8988T (cell line): ENCODE measurements around the gene MRPL36.

Experiments
- DNase-seq: peaks from one replicate; pipeline ENCODE4 v3.0.0; 2011

Gene MRPL36

DNA sequence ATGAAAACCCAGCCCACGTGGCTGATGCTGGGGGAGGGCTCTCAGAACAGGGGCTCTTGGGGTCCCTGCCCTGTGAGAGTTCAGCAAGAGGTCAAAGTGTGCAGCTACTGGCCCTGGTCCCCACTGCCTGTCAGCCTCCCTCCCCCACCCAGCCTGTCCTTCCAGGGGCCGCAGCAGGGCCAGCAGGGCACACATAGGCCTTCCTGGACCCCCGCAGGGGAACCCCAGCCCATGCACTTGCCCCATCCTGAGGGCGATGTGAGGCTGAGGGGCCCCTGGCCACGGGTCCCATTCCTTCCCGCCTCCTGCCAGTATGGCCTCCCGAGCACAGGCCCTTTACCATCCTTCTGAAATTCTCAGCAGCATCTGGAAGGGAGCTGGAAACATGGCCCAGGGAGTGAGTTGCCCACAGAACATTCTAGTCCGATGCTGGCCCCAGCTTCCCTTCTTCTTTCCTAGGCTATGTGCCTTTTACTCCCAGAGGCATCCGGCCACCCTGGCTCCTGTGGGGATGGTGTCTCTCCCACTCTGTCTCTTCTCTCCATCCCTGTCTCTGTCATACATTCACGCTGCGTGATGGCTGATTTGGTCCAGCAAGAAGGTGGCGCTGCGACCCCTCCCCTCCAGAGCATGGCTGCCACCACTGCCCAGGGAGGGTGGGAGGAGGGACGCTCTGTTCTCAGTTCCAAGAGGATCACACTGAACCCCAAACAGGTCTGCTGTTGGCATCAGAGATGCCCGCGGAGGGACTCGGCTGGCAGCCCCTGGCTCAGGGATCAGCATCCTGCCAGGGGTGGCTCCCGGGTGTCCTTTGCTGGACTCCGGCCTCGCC lies 19.6 kb downstream of the MRPL36 start:
- DNase-seq = no peak

DNA sequence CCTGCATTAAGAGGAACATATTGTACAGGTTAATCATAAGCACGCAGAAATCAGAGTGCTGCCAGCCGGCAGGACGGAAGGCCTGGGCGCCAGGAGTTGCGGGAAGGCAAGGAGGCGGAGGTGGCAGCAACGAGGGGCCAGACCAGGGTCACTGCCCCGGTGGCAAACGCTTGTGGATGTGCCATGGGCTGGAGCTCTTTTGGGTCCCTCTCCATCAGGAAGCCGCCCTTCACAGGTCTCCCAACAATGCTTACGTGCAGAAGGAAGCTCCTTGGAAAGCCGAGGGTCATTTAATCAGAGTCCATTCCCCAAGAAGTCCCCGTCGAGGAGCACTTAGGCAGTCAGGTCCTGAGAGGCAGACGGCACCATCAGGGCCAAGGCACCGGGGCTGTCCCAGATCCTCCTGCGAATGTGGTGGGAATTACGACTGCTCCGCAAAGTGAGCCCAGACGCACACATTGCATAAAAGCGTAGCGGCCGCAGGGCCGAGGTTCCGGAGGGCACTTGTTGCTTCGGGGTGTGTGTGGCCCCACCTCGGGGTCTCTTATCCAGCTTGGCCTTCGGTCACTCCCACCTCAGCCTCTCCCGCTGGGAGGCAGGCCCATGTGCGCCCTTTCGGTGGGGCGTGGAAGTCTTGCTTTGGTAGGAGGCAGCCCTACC lies 20.5 kb downstream of the MRPL36 start:
- no peak for DNase-seq

DNA sequence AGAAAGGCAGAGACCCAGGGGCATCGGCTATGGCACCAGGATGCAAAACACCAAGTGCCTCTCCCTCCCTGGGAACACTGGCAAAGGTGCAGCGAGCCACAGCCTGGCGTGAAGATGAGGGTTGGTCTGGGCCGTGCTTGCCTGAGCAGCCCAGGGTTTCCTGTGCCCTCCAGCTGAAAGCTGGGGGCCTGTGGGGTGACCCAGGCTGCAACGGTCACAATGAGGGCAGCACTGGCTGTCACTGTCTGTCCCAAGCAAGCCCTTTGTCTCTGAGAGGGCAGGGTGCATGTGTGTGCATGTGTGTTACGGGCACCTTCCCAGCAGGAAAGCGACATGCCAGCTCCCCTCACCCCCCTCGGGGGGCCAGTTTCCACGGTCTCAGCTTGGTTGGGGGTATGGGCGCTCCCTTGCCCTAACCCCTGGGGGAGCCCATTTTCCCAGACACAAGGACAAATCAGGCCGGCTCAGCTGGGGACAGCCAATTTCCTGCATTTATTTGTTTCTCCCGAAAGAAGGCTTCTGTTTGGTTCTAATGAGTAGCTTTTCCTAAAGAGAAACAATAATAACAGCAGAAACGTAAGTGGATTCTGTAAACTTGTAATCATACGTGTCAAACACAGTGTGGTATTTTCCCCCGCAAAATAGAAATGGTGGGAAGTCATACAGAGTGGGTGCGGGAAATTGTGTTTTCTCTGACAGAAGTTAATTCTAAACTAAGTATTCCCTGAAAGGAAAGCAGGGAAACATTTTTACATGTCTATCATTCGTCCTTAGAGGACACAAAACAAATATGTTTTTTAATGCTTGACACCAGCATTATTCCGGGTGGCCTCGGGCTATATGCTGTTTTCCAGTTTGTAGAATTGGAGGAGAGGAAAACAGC lies 21.3 kb downstream of the MRPL36 start:
- DNase-seq = no peak

DNA sequence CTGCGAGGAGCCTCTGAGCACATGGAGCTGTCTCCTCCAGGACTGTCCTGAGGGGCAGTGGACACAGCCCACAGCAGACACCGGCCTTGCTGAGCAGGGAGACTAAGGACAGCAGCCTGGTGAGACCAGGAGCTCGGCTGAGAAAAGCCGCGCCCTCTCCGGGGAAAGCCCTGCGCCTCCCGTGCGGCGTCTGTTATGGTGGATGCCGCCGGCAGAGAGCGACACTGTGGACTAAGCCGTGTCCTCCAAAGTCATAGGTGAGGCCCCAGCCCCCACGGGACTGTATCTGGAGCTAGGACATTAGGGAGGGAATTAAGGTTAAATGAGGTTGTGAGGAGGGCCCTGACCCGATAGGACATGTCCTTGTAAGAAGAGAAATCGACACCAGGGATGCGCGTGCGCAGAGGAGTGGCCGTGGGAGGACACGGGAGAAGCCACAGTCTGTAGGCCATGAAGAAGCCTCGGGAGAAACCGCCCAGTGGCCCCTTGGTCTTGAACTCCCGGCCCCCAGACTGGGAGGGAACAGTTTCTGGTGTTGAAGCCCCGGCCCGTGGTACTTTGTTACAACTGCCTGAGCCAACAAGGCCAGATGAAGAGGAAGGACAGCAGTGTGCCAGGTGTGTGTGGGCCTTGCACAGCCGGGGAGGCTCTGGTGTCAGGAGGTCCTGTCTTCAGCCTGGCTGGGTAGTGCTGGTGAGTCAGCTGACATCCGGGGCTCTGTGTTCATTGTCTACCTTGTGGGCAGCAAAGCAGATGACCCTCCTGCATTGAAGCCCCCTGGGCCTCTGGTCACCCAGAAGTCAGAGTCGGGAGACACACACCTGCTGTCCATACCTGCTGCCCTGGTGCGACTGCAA lies 22.1 kb downstream of the MRPL36 start:
- DNase-seq = no peak

DNA sequence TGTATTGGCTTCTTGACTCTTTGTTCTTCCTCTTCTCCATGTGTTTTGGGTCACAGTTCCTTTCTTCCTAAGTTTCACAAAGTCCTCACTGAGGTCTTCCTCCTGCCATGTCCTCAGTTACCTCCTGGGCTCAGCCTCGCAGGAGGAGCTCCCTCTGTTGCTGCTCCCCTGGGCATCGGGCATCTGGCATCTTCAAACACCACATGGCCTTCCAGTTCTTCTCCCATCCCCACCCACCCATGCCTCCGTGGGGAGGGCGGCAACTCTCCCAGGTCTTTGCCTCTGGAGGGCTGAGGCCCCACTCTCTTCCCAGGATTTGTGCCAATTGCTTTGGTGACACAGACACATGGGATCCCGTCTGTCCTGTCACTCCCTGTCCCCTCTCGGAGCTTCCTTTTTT lies 22.8 kb downstream of the MRPL36 start:
- no peak for DNase-seq

DNA sequence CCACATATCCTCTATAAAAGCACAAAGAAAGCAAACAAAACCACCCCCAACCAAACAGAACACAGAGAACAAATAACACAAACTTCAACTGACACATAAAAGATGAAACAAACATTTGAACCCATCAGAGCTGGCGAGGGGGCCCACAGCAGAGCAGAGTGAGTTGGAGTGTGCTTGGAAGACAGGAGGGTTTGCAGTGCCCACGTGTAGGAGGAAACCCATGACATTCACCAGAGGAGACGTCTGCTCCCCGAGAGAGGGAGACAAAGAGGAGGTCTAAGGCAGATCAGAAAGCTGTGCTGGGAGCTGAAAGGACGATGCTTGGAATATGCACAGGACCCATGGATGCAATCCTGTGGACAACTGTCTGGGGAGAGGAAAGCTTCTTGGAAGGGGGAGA lies 27.0 kb downstream of the MRPL36 start:
- DNase-seq = peak; percentile 79

DNA sequence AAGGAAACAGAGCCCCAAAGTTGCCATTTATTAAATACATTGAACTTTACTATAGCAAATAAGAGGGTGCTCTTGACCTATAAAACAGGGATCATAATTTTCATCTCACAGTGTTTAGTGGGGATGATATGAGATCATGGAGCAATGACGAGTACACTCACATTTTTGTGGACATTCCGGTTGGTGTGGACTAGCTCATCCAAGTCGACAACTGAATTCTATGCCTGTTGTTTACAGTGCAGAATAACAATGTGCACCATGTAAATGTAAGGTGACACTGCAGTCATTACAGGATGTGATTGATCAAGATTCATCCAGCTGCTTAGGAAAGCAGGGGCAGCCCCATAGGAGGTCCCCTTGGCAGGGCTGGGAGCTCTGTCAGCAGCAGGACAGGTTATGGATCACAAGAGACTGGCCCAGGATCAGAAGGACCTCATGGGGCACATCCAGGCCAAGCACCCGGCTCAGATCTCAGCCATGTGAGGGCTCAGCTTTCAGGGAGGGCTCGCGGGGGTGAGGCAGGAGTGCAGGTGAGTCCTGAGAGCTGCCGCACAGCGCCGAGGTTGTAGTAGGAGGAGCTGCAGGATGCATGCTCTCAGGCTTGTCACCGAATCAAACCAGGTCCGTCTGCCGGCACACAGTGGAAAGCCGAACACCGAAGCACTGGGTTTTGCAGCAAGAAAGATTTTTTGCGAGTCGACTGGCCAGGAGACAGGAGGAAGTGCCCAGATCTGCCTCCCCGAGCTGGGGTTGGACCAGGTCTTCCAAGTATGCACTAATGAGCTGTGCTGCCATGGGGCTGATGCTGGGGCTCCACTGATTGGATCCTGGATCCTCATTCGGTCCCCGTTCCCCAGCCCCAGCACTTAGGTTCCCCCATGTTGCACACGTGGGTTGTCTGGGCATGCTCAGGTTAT lies 28.2 kb downstream of the MRPL36 start:
- no peak for DNase-seq

DNA sequence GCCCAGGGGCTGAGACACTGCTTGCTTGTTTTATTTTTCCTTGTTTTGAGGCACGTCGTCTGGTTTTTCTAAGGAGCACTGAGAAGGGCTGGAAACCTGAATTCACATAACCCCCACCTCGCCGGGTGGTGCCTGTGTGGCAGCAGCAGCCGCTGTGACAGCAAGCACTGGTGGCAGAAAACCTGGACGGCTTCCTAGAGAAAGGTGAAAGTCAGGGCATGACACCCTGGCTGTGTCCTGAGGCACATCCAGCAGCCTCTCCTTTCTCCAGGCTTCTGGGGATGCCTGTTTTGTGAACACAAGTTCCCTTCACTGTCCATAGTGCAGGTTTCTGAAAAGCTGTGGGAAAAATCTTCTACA lies 29.2 kb downstream of the MRPL36 start:
- DNase-seq = no peak

DNA sequence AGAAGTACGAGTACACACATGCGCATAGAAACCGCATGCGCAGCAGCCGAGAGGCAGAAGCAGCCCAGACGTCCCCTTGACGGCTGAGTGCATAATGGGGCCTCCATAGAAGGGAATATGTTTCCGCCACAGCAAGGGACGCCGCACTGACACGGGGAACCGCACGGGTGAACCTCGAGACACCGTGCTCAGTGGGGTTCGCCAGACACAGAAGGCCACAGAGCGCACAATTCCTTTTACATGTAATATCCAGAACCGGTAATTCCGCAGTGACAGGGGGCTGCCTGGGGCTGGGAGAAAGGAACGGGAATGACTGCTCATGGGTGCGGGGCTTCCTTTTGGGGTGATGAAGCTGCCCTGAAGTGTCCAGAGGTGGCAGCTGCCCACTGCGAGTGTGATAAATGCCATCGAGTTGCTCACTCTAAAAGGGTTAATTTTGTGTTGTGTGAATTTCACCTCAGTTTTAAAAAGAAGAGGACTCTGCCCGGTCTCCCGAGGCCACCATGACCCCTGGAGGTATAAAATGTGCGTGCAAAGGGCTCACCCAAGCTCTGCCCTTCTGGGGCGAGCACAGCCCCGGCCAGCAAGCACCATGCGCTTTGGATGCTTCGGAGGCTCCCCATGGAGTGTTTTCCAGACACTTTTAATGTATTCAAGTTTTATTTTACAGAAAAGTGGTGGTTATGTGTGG lies 29.7 kb downstream of the MRPL36 start:
- DNase-seq = no peak

DNA sequence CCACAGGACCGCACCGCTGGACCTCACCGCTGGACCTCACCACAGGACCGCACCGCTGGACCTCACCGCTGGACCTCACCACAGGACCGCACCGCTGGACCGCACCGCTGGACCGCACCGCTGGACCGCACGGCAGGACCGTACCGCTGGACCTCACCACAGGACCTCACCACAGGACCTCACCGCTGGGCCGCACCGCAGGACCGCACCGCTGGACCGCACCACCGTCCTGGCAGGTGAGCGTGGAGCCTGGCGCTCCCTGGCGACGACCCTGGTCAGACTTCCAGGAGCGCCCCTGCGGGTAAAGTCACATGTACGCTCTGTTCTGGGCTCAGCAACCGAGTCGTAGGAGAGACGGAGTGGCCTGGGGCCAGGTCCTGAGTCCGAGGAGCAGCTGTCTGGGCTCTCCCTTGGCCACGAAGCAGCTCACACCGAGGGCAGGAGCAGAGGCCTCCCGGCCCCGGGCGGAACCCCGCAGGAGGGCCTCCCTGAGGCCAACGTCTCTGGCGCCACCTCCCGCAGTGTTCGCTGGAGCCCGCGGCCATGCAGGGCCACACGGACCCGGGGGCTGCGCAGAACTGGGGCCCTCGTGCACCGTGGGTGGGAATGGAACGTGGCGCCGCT lies 30.5 kb downstream of the MRPL36 start:
- no peak for DNase-seq

DNA sequence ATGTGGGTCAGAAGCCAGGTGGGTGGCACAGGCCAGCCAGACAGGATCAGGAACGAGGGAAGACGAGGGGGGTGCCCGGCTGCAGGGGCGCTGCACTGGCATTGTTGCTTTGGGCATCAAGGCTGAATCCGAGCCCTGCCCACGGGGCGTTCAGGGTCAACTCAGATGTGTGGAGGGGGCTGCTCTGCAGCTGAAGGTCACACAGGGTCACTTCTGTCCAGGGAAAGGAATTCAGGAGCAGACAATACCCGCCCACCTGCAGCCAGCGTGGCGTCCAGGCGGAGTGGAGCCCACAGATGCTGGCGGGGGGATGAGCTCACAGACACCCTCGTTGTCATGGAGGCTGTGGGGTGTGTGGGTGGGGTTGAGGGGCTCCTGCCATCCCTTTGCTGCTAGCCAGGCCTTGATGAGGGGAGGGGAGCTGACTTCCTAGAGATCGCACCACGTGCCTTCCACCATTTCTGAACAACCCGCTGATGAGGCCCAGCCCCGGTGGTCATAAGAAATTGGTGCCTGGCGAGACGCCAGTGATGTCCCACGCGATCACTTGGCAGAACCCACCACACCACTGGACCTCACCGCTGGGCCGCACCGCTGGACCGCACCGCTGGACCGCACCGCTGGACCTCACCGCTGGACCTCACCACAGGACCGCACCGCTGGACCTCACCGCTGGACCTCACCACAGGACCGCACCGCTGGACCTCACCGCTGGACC lies 31.2 kb downstream of the MRPL36 start:
- no peak for DNase-seq

DNA sequence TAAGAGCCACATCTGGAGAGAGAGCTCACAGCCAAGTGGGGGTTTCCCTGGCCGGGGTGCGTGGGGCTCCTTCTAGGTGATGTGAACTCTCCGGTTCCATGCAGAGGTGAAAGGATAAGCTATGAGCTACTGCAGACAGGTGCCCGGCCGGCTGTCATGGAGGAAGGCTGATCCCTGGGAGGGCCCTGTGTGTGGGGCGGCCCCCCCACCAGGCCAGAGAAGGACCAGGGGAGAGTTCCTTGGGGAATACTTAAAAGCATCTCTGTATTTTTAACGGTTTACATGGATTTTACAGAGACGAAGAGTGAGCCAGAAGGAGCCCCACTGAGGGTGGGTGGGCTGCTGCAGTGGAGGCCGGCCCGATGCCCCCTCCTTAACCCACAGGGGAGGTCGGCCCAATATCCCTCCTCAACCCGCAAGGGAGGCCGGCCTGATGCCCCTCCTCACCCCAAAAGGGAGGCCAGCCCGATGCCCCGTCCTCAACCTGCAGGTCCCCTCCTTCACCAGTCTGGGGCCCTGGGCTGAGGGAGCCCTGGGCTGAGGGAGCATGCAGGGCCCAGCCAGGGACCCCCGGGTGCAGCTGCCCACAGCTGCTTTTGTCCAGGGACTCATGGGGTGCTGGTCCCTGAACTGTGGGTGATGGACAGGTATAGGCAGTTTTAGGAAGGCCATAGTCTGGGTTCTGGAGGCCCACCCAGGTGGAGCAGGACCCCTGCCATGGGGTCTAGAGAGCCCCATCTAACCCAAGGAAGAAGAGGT lies 31.9 kb downstream of the MRPL36 start:
- DNase-seq = no peak

DNA sequence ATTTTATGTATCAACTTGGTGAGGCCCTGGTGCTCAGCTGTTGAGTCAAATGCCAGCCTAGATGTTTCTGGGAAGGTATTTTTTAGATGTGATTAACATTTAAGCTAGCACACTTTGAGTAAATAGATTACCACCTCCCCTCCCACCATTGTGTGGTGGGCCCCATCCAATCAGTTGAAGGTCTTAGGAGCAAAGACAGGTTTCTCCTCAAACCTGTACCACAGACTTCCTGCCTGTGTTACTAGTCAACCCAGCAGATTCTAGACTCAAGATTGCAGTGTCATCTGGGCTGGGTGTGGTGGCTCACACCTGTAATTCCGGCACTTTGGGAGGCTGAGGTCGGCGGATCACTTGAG lies 33.8 kb downstream of the MRPL36 start:
- DNase-seq = no peak

DNA sequence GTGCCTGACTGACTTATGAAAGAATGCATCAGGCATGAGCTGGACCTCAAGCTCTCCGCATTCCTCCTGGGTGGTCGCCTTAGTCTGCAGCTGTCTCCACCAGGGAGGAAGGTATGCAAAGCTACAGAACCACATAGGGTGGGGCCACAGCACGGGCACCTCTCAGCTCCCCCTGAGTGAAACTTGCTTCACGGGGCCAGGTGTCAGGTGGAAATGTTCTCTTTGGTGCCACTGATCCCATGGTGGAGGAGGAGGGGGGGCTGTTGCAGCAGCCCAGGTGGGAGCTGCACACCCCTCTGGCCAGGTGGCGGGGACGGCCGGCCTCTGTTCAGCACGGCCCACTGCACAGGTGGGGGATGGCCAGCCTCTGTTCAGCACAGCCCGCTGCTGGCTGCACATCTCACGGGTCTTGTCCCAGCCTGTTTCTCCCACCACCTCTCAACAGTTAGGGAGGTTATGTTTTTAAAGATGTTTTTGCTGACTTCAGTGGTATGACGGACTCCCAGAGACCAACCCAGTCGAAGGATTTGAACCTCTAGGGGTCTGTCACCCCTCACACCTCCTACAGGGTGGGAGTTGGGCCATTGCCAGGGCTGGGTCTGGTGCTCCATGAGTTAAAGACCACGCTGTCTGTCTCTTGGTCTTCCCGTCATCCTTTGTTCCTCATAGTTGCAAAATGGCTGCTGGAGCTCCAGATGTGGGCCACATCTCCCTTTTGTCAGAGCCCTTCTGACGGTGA lies 34.3 kb downstream of the MRPL36 start:
- DNase-seq = no peak

DNA sequence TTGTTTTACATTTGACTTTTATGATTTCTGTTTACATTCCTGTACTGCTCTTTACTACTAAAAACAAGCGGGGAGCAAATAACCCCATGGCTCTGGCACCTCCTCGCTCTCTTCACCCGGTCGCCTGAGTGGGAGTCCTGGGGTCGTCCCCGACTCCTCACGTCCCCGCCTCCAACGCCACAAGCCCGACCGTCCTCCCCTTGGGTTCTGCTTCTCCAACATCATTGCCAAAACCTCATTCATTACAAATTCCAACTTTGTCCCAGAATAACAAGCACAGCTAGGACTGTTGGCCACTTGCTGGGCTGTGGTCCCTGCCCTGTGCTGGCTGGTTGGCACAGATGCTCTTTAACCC lies 35.1 kb downstream of the MRPL36 start:
- DNase-seq = no peak

DNA sequence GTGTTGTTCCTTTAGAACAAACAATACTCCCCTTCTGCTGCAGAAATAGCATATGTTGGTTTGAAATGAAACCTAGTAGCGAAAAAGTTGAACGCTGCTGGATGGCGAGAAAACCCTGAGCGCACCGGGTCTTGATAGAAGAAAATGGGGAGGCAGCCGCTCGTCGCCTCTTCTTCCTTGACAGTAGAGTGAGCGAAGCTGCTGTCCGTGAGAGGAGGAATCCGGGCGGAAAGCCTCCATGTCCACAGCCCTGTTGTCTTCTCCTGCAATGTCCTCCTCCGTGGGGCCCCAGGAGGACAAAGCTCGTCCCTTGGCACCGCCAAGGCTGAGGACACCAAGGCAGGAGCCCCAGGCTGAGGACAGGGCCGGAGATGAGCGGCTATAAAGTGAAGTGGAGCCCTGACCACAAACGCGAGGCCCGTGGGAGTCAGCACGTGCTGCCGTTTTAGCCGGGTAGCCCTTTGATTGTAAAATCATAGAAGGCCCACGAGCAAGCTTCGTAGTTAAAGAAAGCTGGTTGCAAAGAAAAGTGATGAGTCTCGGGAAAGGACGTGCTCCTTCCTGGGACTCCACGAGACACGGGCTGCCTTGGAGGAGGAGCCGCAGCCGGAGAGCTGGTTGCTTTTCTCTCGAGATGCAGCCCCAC lies 35.6 kb downstream of the MRPL36 start:
- DNase-seq = no peak

DNA sequence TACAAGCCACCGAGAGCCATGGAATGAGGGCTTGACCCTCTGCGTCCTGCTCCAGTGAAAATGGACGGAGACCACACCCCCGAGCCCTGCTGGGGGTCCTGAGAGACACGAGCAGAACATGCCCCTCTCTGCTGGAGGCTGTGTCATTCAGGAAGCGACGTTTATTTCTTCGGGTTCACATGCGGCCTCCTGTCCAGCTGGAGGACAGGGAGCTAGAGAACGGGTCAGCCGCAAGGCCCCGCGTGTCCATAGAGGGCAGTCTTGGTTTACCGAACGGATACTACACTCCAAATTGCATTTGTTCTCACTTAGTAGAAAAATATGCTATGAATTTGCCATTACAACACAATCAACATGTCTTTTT lies 36.1 kb downstream of the MRPL36 start:
- peak; percentile 96 for DNase-seq
